ENCODE data around the gene DISP2. TPM values are rescaled to one million over a fixed set of nuclear protein-coding genes. Genes with fewer than 3 reads are reported as not detected.

DISP2 gene
- total and polyA plus RNA-seq, 9 of the 15 experiments (the other 6 are each of a cell fraction or from before 2014, with no cell fraction given): 0.06 to 0.89 (median 0.15) TPM; not detected in 1

DNA sequence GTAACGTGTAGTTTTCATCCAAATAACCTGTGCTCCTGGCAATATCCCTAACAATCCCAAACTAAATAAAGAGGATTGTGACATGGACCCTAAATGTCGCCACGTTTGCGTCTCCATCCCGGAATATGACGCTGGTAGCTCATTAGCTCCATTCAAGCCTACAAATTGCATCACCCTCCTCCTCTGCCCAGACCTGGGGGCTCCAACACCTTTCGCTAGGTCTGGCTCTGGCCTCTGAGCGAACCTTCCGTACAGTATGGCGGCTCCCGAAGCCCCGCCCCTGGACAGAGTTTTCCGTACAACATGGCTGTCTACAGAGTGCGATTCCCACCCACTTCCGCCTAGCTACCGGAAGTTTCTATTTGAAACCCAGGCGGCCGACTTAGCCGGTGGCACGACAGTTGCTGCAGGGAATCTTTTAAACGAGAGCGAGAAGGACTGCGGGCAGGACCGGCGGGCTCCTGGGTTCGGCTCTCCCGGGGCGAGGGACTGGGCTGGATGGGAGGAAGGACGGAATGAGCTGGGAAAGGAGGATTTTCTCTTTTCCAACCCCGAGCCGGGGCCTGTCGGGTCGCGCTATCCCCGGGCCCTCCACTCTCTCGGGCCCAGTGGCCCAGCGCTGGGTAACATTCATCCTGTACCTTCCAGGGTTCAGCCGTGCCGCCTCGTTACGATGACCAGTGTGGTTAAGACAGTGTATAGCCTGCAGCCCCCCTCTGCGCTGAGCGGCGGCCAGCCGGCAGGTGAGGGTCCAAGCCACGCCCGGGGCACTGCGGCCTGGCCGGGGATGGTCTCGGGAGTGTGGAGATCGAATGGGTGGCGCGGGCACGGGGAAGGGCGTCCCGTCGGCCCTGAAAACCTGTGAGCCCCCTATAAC lies 24.8 kb downstream of the DISP2 start, which contains the start of gene KNSTRN (continued):
- TF ChIP-seq CREB1 (IDR thresholded peaks at IDR 0.05): 0 out of 2 replicates have a peak, but pooled peaks have one; percentile 13
- TF ChIP-seq CREB1 (CRISPR knock-in tag; IDR thresholded peaks at IDR 0.05): no peak; the same call in 1 of the 2 replicates
- TF ChIP-seq, protein P1, sequence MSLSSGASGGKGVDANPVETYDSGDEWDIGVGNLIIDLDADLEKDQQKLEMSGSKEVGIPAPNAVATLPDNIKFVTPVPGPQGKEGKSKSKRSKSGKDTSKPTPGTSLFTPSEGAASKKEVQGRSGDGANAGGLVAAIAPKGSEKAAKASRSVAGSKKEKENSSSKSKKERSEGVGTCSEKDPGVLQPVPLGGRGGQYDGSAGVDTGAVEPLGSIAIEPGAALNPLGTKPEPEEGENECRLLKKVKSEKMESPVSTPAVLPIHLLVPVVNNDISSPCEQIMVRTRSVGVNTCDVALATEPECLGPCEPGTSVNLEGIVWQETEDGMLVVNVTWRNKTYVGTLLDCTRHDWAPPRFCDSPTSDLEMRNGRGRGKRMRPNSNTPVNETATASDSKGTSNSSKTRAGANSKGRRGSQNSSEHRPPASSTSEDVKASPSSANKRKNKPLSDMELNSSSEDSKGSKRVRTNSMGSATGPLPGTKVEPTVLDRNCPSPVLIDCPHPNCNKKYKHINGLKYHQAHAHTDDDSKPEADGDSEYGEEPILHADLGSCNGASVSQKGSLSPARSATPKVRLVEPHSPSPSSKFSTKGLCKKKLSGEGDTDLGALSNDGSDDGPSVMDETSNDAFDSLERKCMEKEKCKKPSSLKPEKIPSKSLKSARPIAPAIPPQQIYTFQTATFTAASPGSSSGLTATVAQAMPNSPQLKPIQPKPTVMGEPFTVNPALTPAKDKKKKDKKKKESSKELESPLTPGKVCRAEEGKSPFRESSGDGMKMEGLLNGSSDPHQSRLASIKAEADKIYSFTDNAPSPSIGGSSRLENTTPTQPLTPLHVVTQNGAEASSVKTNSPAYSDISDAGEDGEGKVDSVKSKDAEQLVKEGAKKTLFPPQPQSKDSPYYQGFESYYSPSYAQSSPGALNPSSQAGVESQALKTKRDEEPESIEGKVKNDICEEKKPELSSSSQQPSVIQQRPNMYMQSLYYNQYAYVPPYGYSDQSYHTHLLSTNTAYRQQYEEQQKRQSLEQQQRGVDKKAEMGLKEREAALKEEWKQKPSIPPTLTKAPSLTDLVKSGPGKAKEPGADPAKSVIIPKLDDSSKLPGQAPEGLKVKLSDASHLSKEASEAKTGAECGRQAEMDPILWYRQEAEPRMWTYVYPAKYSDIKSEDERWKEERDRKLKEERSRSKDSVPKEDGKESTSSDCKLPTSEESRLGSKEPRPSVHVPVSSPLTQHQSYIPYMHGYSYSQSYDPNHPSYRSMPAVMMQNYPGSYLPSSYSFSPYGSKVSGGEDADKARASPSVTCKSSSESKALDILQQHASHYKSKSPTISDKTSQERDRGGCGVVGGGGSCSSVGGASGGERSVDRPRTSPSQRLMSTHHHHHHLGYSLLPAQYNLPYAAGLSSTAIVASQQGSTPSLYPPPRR (CRISPR knock-in tag; IDR thresholded peaks at IDR 0.05; ENCODE audit: borderline replicate concordance): no peak
- no peak for TF ChIP-seq DLX4 (CRISPR knock-in tag; IDR thresholded peaks at IDR 0.05)
- TF ChIP-seq XRCC4 (IDR thresholded peaks at IDR 0.05; ENCODE audit: extremely low read depth, insufficient read depth, insufficient read length): no peak
- TF ChIP-seq ZNF431 (CRISPR knock-in tag; IDR thresholded peaks at IDR 0.05): 0 out of 2 replicates have a peak, but pooled peaks have one; percentile 54
- TF ChIP-seq ZSCAN32 (CRISPR knock-in tag; IDR thresholded peaks at IDR 0.05): no peak
- no peak for TF ChIP-seq ZNF134 (CRISPR knock-in tag; conservative IDR thresholded peaks at IDR 0.05)
- TF ChIP-seq ZNF778 (CRISPR knock-in tag; IDR thresholded peaks at IDR 0.05): no peak
- peak; percentile 71 for TF ChIP-seq EGR1 (conservative IDR thresholded peaks at IDR 0.05)
- TF ChIP-seq MIER1 (IDR thresholded peaks at IDR 0.05; ENCODE audit: low read depth): no peak
- TF ChIP-seq ATF2 (CRISPR knock-in tag; IDR thresholded peaks at IDR 0.05): no peak
- no peak for TF ChIP-seq SRF (CRISPR knock-in tag; IDR thresholded peaks at IDR 0.05)
- no peak for TF ChIP-seq ZBTB12 (CRISPR knock-in tag; IDR thresholded peaks at IDR 0.05)
- TF ChIP-seq CBFA2T3 (IDR thresholded peaks at IDR 0.05): no peak
- TF ChIP-seq ZNF121 (CRISPR knock-in tag; conservative IDR thresholded peaks at IDR 0.05): no peak
- no peak for TF ChIP-seq RAD51 (IDR thresholded peaks at IDR 0.05; ENCODE audit: borderline replicate concordance, low read depth)
- peak; percentile 69 for TF ChIP-seq CREM (IDR thresholded peaks at IDR 0.05; ENCODE audit: low read depth)
- no peak for TF ChIP-seq SNIP1 (IDR thresholded peaks at IDR 0.05; ENCODE audit: low read depth)
- no peak for TF ChIP-seq PTRF (tag; IDR thresholded peaks at IDR 0.05)
- TF ChIP-seq TCF15 (CRISPR knock-in tag; IDR thresholded peaks at IDR 0.05): no peak

All from K562 (cell line).